ENCODE data around the gene PGGHG. TPM values are rescaled to one million over a fixed set of nuclear protein-coding genes. Genes with fewer than 3 reads are reported as not detected.

Gene PGGHG
- total RNA-seq, 1 donor from 2014 or later = 46.7 TPM

GRCh38 chr11:298406-299065 lies 9.6 kb downstream of the PGGHG start:
- TF ChIP-seq POLR2A (IDR thresholded peaks at IDR 0.05) (no peak), CTCF (IDR thresholded peaks at IDR 0.05) (no peak), POLR2AphosphoS5 (IDR thresholded peaks at IDR 0.05; ENCODE audit: insufficient read depth in 1 of 2, low read depth in 1 of 2) (no peak)
- no peak overlapping the region for H3K27ac ChIP-seq
- intact Hi-C loops (cut with DNase I) = no loop called here
- peaks cover 8% of the 10 kb centered on the region for H3K27me3 ChIP-seq
- no peak for DNase-seq (ENCODE audit: extremely low spot score in 2 of 2)
- H3K36me3 ChIP-seq = no peaks in the 10 kb centered on the region
- peaks cover 31% of the 10 kb centered on the region for H3K4me1 ChIP-seq
- no peaks in the 10 kb centered on the region for H3K9me3 ChIP-seq
- H3K4me3 ChIP-seq = no peak overlapping the region

GRCh38 chr11:299081-299891 lies 10.4 kb downstream of the PGGHG start, which contains the start of gene IFITM5:
TSS of gene IFITM5 (minus strand) at chr11:299526. CDS start at chr11:299490, 36 bp downstream.
- intact Hi-C loops (cut with DNase I) = no loop called here
- TF ChIP-seq POLR2A (IDR thresholded peaks at IDR 0.05) (no peak), POLR2AphosphoS5 (IDR thresholded peaks at IDR 0.05; ENCODE audit: insufficient read depth in 1 of 2, low read depth in 1 of 2) (no peak), CTCF (IDR thresholded peaks at IDR 0.05) (no peak)
- no peaks in the 10 kb centered on the region for H3K36me3 ChIP-seq
- no peak for DNase-seq (ENCODE audit: extremely low spot score in 2 of 2)
- no peaks in the 10 kb centered on the region for H3K9me3 ChIP-seq
- no peak within 1 kb of the TSS for H3K4me3 ChIP-seq
- H3K4me1 ChIP-seq = peaks cover 31% of the 10 kb centered on the region
- H3K27me3 ChIP-seq = peaks cover 8% of the 10 kb centered on the region
- no peak within 1 kb of the TSS for H3K27ac ChIP-seq

GRCh38 chr11:299951-300735 lies 11.2 kb downstream of the PGGHG start:
- no peak overlapping the region for H3K4me3 ChIP-seq
- TF ChIP-seq CTCF (IDR thresholded peaks at IDR 0.05) (no peak), POLR2A (IDR thresholded peaks at IDR 0.05) (no peak), POLR2AphosphoS5 (IDR thresholded peaks at IDR 0.05; ENCODE audit: insufficient read depth in 1 of 2, low read depth in 1 of 2) (no peak)
- H3K27me3 ChIP-seq = peaks cover 8% of the 10 kb centered on the region
- peaks cover 31% of the 10 kb centered on the region for H3K4me1 ChIP-seq
- intact Hi-C loops (cut with DNase I) = no loop called here
- H3K27ac ChIP-seq = no peak overlapping the region
- no peaks in the 10 kb centered on the region for H3K36me3 ChIP-seq
- no peak for DNase-seq (ENCODE audit: extremely low spot score in 2 of 2)
- H3K9me3 ChIP-seq = no peaks in the 10 kb centered on the region

- H3K4me3 ChIP-seq = no peak overlapping the region
- intact Hi-C loops (cut with DNase I) = no loop called here
Measured at GRCh38 chr11:303363-303762, 14.4 kb downstream of the PGGHG start.

More at GRCh38 chr11:303363-303762, 14.4 kb downstream of the PGGHG start:
- no peaks in the 10 kb centered on the region for H3K36me3 ChIP-seq
- H3K27ac ChIP-seq = no peak overlapping the region
- TF ChIP-seq POLR2A (IDR thresholded peaks at IDR 0.05) (no peak), CTCF (IDR thresholded peaks at IDR 0.05) (no peak), POLR2AphosphoS5 (IDR thresholded peaks at IDR 0.05; ENCODE audit: insufficient read depth in 1 of 2, low read depth in 1 of 2) (no peak)
- H3K9me3 ChIP-seq = no peaks in the 10 kb centered on the region
- peaks cover 23% of the 10 kb centered on the region for H3K4me1 ChIP-seq
- H3K27me3 ChIP-seq = peaks cover 8% of the 10 kb centered on the region
- no peak for DNase-seq (ENCODE audit: extremely low spot score in 2 of 2)
